ENCODE results near the gene CHPF.

Gene CHPF

DNA sequence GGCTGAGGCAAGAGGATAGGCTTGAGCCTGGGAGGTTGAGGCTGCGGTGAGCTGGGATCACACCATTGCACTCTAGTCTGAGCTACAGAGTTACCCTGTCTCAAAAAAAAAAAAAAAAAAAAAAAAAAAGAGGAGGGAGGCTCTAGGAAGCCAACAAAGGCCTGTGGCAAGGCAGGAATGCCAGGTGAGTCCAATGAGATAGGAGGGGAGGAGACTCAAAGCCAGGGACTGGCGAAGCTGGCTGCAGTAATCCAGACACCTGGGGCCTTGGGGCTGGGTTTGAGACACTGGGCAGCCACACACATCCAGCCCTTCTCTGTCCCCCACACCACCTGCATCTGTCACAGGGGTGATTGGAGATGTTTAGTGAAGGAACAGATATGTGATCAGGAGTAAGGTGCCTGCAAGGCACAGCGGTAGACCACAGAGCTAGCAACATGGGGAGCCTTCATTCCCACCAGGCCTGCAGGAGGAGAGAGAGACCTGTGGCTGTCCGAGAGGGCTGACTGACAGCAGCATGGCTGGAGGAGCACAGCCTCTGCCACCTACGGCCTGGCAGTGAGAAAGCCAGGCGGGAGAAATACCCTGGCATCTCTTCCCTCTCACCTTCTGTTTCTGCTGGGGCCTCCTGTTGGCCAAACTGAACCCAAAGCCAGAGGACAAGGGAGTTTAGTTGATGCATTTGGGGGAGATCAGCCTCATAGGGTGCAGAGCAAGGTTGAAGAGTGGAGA lies 9.5 kb downstream of the CHPF start:
- no peak for DNase-seq

DNA sequence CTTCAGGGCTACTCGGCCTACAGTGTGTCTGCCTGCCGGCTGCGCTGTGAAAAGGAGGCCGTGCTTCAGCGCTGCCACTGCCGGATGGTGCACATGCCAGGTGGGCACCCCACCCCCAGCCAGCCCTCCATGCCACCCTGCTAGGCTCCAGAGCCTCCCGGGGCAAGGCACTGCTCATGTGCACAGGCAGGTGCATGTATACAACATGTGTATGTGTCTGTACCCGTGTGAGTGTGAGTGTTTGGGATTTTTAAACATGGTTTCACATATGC lies 11.3 kb downstream of the CHPF start:
- DNase-seq, result no peak

DNA sequence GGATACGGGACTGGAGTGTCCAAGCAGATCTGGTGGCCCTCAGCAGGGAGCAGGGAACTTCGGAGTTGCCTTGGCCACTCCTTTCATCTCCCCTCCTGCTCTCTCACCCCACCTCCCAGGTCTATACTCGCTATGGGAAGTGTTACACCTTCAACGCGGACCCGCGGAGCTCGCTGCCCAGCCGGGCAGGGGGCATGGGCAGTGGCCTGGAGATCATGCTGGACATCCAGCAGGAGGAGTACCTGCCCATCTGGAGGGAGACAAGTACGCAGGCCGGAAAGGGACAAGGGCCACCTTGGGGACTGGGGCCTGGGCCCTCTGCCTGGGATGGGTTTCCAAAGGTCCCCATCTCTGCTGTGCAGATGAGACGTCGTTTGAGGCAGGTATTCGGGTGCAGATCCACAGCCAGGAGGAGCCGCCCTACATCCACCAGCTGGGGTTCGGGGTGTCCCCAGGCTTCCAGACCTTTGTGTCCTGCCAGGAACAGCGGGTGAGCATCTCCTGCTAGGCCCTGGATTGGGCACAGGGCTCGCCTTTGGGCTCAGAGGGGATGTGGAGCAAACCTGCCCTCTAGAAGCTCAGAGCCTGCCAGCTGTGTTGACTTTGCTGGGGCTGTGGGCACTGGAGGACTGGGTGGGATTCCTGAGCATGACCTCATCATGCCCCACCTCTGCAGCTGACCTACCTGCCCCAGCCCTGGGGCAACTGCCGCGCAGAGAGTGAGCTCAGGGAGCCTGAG lies 11.8 kb downstream of the CHPF start:
- DNase-seq, result no peak

DNA sequence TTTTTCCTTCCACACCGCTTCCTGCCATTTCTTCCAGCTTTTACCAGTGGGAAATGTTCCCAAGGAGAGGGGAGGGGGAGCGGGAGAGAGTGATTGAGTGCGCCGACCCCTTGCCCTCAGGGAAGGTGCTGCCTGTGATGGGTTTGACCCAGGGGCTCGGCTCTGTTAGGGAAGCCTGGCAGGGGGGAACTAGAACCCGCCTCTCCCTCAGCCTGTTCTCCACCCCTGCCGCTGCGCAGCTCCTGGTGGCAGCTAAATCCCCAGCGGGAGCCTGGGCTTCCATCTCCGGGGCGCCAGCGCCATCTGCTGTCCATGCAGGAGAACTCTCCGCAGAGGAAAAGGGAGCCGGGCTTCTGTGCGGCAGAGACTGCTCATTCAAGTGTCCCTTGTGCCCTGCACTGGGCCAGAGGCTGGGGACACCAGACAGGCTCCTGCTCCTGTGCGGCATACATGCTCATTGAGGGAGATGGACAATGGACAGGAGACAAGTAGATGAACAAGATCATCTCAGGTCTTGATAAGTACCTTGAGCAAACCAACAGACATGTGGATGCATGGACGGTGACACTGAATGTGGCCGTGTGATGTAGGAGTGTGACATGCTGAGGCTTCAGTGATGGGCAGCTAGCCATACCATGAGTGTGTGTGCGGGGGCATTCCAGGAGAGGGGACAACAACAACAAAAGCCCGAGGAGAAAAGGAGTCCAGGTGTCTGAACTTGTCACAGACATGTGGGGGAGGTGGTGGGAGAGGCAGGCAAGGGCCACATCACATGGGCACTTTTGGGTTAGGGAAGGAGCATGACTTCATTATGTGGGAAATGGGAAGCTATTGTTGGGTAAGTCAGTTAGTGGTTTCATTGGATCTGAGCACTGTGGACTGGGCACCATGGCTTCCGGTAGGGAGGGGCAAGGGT lies 13.3 kb downstream of the CHPF start:
- DNase-seq, result peak; percentile 7 to 91 (median 71)

DNA sequence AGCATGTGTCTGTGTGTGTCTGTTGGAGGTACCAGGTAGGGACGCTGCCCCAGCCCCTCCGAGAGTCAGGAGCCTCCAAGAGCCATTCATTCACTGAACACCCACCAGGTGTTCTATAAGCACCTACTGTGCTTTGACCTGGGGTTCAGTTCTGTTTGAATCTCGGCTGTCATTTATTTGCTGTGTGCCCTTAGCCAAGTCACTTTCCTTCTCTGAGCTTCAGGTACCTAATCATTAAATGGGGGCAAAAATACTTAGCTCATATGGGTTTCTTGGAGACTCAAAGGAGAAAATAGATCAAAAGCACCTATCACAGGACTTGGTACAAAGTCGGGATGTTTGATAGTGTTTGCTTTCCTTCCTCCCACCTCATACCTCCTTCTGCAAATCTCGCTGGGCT lies 16.1 kb downstream of the CHPF start:
- DNase-seq, result no peak

DNA sequence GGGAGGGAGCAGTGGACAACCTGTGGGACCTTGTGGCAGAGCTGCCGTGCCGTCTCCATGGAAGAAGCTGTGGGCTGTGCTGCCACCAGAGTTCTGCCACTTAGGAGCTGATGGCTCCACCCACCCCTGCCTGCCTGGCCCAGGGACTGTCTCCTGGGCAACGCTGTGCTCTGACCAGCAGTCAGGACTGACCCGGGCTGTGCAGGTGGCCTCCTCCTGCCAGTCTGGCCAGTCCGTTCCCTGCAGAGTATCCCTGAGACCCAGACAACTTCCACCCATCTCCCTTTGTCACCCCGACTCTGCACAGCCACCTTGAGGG lies 16.6 kb downstream of the CHPF start:
- DNase-seq, result peak in 11 of 51 donors; percentile 11 to 49 (median 26)

DNA sequence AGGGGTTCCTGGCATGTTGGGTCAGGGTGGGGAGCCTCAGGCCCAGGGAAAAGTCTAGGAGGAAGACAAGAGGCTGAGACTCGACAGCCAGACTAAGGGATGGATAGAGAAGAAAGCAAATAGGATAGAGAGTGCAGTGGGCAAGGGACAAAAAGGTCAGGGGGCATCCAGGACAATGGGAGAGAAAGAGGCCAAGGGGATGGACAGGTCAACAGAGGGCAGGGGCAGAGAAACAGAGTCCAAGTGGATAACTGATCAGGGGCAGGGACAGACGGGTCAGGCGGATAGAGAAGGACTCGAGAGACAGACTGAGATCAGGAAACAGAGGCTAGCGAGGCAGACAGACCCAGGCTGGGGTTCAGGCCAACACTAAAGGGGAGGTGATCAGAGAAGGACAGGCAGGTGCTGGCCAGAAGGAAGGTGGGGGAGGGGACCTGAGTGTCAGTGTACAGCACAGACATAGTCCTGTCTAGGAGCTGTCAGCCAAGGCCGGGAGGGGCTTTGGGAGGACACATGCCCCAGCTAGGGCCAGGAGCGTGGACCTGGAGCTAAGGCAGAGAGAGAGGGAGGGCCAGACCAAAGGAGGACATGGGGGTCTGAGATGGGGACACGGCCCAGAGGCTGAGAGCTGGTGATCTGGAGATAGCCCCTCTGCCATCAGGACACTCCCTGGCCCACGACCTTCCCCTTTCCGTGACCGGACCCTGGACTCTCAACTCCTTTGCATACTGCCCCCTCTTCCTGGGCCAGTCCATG lies 17.1 kb downstream of the CHPF start:
- DNase-seq, result no peak

DNA sequence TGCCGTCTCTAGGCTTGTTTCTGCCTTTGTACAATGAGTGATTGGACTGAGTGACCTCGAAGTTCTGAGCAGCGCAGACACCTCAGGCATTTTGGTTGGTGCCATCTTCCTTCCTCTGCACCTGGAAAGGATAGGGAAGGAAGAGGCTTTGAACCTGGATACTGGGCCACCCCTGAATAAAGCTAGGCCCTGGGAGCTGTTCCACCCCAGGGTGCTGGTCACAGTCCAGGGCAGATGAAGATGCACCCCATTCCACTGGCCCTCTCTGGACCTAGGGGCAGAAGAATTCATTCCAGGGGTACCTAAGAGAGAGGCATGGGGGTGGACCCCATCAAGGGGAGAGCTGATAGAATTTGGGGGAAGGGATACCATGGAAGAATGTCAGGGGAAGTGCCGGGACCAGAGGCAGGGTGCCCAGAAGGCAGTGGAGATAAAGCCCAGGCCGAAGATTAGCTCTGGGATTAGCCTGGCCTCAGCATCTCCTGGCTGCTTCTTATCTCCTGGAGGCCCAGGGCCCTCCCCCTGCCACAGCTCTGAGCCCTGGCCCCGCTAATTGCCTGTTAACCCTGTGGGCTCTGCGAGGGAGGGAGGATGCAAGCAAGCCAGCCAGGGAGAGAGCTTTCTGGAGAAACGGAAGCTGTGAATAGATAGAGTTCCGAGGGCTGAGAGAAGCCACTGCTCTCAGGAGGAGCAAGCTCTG lies 17.9 kb downstream of the CHPF start:
- no peak for DNase-seq

DNA sequence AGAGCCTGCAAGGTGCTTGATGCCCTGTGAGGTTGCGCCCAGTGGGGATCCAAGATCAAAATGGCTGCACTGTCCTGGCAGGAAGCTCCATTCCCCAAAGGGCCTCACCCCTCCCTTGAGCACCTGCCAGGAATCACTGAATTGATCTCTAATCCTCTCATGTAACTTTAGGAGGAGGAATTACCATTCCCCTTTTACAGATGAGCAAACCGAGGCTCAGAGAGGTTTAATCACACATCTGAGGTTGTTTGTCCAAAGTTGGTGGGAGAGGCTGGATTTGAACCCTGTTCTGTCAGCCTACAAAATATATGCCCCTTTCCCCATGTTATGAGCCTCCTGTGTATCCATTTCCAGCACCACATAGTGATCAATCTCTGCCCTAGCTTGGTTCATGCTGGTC lies 18.8 kb downstream of the CHPF start:
- no peak for DNase-seq

DNA sequence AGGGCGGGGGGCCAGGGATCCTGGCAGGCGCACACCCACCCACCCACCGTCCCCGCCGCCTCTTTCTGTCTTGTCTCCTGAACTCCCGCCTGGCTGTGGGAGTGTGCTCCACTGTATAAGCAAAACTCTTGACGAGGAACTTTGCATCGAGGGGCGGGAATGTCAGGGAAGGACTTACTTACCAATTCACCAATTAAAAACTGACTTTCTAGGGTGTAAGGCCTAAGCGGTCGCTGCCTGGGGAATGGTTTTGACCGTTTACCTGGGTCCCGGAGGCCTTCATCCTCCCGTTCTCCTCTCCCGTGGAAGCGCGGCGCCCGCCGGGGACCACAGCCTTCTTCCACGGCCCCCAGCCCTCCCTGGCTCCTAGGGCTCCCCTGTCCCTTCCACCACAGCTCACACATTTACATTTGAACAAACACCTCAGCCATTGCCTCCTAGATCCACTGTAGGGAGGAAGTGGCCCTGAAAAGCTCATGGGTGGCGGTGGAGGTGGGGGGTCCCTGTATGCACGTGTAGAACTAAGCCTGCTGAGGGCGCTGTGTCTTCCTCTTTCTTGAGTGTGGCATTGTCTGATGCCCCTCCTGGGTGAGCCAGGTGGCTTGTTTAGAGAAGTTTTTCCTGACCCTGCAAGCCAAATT lies 20.5 kb downstream of the CHPF start:
- peak in 1 of 51 donors; percentile 58 for DNase-seq

DNA sequence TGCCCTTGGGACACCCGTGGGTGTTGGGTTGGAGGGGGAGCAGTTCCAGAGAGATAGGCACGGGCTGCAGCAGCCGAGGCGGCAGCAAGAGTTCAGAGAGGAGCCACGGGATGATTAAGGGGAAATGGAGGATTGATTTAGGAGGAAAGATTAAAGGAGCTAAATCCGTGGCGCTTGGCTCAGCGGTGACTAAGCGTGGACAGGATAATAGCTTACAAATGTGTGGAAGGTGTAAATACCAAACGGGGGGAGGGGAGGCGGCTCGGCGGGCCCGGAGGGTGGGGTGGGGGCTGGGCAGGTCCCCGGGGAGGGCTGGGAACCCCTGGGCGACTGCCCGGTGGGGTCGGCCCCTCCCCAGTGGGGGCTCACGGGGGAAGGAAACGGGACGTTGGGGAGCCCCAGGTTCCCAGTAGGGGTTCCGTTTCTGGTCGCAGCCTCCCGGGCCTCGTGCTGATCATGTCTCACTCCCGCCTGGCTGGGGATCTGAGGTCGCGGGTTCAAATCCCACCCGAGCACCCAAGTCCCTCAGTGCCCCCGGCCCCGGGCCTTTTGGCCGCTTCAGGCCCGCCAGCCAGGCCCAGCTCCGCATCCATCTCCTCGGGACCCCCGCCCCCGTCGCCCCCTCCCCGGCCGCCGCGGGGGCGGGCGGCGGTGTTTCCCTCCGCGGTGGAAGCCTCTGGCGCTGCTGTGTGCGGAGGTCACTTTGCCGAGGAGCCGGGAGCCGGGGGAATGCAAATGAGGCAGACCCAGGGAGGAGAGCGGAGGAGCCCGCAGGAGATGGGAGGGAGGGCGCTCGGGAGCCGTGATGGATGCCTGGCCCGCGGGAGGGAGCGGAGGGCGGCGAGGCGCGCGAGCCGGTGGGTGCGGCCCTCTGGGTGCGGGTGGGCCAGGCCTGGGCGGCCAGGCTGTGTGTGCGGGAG lies 21.2 kb downstream of the CHPF start:
- DNase-seq, result peak in 17 of 51 donors; percentile 11 to 58 (median 32)

DNA sequence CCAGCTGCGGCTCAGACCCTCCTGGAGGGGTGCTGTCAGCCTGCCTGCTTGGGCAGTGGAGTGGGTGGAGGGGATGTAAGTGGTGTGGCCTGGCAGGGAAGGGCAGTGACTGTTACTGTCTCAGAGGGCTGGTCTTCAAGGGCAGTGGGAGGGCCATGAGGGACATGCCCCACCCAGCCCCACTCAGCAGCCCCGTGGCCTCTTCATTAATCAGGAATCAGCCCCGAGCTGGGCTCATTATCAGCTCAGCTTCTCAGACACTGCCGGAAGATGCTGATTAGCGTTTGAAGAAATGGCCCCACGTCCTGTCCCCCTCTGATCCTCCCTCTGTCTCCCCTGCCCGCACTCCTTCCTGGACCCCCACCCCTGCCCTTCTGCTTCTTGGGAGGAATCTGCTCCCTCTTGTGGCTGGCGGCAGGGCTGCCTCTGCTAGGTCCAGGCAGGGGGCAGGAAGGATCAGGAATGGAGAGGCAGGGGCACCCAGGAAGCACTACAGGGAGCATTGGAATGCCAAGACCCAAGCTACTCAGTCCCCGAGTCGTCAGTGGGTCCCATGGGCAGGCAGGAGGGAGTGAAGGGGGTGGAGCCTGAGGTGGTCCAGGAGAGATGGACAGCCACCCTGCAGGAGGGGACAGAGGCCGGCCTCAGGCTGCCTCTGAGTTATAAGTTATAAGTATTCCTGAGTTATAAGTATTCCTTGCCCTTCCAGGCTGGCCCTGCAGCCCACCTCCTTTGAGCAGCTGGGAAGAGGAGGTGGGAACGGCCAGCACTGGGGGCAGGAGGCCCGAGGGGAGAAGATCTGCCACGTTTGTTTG lies 22.3 kb downstream of the CHPF start:
- DNase-seq, result peak in 4 of 51 donors; percentile 15 to 30 (median 20)

DNA sequence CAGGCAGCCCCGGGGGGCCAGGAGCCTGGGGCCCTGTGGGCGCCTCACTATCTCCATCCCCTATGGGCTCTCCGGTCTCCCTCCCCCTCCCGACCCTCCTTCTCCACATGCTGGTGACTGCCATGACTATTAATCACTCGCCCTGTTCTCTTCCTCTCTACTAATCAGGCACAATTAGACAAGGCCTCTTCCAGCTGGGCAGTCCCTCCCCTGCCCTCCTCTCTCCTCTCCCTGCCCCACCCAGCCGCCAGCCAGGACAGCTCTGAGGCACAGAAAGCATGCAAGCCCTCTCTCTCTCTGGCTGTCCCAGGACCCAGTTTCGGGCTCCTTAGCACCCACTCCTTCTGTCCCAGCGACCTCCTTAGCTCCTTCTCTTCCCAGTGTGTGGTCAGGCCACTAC lies 23.5 kb downstream of the CHPF start:
- no peak for DNase-seq

DNA sequence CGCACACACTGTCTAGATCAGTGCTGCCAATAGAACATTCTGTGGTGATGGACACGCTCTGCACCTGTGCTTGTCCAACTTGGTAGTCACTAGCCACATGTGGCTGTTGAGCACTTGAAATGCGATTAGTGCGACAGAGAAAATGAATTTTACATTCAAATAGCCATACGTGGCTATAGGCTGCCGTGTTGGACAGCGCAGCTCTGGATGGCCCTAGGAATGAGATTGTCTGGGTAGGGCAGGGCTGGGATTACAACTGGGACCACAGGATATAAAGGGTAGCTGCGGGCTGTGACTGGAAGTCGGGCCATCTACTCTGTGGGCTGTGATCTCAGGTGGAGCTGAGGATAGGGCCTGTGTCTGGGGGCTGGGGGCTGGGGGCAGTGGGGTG lies 24.1 kb downstream of the CHPF start:
- DNase-seq, result no peak

DNA sequence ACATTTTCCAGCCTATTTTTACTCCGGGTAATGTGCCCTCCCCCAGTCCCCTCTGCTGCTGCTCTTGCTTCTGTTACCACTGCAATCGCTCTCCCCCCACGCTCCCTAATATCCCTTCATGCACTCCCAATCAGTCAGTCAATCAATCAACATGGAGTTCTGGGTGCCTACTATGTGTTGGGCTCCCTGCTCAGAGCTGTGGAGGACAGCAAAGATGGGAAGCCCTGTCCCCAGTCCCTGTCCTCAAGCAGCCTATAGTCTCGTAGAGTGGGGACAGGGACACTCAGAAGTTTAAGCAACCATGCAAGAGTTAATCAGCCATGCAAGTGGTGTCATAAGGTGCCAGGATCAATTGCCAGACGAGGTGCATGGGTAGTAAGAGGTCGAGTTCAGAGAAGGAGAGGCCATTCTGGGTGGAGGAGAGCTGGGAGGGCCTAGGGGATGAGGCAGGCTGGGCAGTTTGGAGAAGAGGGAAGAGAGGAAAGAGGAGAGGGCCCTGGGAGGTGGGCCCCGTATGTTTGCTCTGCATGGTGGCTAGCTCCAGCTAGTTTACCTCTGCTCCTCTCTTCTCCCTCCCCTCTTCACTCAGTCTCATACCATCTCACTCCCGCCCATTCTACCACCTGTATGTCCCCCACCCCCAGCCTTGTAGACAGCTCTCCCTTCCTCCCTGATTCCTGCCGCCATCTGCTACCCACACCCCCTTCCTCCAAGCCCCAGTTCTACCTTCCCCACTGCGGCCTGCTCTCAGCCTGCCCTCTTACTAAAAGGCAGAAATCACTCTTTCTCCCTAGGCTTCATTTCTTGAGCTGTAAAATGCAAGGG lies 25.4 kb downstream of the CHPF start:
- DNase-seq, result no peak

DNA sequence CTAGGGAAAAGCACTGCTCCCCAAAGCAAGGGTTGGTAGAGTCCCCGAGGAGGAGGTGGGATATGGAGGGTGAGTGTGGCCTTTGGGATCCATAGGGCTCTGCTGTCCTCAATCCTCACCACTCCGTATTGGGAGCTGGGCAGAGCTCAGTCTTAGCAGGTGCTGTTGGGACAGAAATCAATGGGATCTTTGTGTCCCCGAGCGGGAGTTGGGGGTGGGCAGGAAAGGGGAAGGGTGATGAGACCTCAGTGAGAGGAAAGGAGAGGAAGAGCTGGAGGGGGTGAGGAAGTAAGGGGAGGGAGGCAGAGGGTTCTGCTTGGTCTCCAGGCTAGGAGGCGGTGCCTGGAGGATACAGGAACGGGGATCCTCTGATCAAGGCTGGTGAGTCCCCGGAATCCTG lies 26.7 kb downstream of the CHPF start:
- DNase-seq, result no peak

DNA sequence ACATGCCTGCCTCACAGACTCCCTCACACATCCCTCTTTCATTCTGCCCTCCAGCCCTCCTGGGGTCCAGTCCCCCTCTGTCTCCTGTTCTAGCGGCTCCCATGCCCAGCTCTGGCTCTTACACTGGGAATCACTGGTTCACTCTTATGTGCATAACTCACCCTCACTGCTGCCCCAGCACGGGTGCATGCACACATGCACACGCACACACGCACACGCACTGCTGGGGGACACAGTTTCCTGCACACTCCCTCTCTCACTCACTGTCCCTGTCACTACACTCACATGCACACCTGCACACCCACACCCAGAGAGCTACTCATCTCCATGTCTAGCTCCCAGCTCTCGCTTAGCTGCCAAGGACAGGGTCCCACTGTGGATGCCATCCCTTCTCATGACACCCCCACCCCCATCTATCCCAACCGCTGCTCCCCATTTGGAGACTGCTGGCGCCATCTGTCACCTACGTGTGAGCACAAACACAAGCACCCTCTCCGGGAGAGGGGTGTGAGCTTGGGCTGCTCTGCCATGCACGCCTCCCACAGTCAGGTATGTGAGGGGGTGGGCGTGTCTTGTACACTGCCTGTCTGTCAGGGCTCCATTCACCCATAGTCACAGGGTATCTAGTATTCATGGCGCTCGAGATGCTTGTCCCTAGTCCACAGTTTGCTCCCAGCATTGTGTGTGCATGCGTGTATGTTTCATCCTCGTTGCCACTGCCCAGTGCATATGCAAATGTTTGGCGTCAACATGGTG lies 27.6 kb downstream of the CHPF start:
- DNase-seq, result peak in 1 of 51 donors; percentile 8

All from hypothalamus (tissue), 51 donors.